HEK293 (cell line): ENCODE data around the gene PTPRCAP.
A peak's percentile ranks its signal among the peaks of the same experiment; 100 is the strongest.

Source experiments
- CTCF ChIA-PET: fragments of 350-600 bp; formaldehyde crosslinking; extraction: SDS; loops from one replicate; lab custom pipeline; 2021; ENCODE audit warnings: antibody characterized with exemption; lab: Yijun Ruan, JAX
- POLR2A ChIA-PET: fragments of 300-600 bp; formaldehyde crosslinking; extraction: SDS; loops from one replicate; lab custom pipeline; 2020; ENCODE audit warnings: antibody characterized with exemption, inconsistent platforms; lab: Yijun Ruan, JAX
- H3K27ac ChIP-seq: fragments of 200-500 bp; sonication (Bioruptor generic); 2 replicates; pipeline ENCODE4 v1.5.1; 2014; ENCODE audit warnings: low read depth, low read length, control low read depth, inconsistent platforms; ENCODE audit errors: extremely low read depth
- H3K36me3 ChIP-seq, 2 experiments: fragments of 200-500 bp in 1 of 2; sonication (Bioruptor generic) in 1 of 2; 1 replicate in 1 of 2; 2 replicates in 1 of 2; pipeline ENCODE4 v1.5.1; 2014 to 2017; ENCODE audit warnings: inconsistent platforms in 2 of 2, low read length in 2 of 2; ENCODE audit not compliant: control insufficient read depth in 2 of 2, insufficient read depth in 1 of 2
- H3K4me1 ChIP-seq: fragments of 200-500 bp; sonication (Bioruptor generic); 2 replicates; pipeline ENCODE4 v1.5.1; 2014; ENCODE audit warnings: mild to moderate bottlenecking, low read length, inconsistent platforms; ENCODE audit not compliant: control insufficient read depth, insufficient read depth
- H3K4me3 ChIP-seq: 2 replicates; pipeline ENCODE4 v1.5.1; 2011; ENCODE audit warnings: low read depth, mild to moderate bottlenecking, control low read depth, low read length, moderate library complexity
- H3K9me3 ChIP-seq: fragments of 200-500 bp; sonication (Bioruptor generic); 2 replicates; pipeline ENCODE4 v1.5.1; 2014; ENCODE audit warnings: low read depth, low read length, inconsistent platforms; ENCODE audit not compliant: control insufficient read depth, insufficient read depth
- GLI4 ChIP-seq: fragments of 450-650 bp; formaldehyde crosslinking; IDR thresholded peaks from 2 replicates; pipeline ENCODE4 v1.5.1; 2016; ENCODE audit warnings: missing biosample characterization, missing genetic modification characterization
- KLF1 ChIP-seq: fragments of 450-650 bp; formaldehyde crosslinking; IDR thresholded peaks from 2 replicates; pipeline ENCODE4 v1.5.1; 2016; ENCODE audit warnings: missing biosample characterization, missing genetic modification characterization
- KLF10 ChIP-seq: fragments of 450-650 bp; IDR thresholded peaks from 2 replicates; pipeline ENCODE4 v1.5.1; 2018; ENCODE audit warnings: missing biosample characterization, mild to moderate bottlenecking, missing genetic modification characterization
- KLF16 ChIP-seq: fragments of 450-650 bp; formaldehyde crosslinking; IDR thresholded peaks from 2 replicates; pipeline ENCODE4 v1.5.1; 2017; ENCODE audit warnings: missing biosample characterization, missing genetic modification characterization
- MZF1 ChIP-seq: fragments of 450-650 bp; formaldehyde crosslinking; IDR thresholded peaks from 2 replicates; pipeline ENCODE4 v1.5.1; 2017; ENCODE audit warnings: missing biosample characterization, missing genetic modification characterization, borderline replicate concordance
- SCRT1 ChIP-seq: fragments of 450-650 bp; formaldehyde crosslinking; IDR thresholded peaks from 2 replicates; pipeline ENCODE4 v1.5.1; 2016; ENCODE audit warnings: missing biosample characterization, missing genetic modification characterization, borderline replicate concordance
- SCRT2 ChIP-seq: fragments of 450-650 bp; formaldehyde crosslinking; IDR thresholded peaks from 2 replicates; pipeline ENCODE4 v1.5.1; 2016; ENCODE audit warnings: missing biosample characterization, missing genetic modification characterization
- SP2 ChIP-seq: fragments of 450-650 bp; formaldehyde crosslinking; IDR thresholded peaks from 2 replicates; pipeline ENCODE4 v1.5.1; 2016; ENCODE audit warnings: missing biosample characterization, missing genetic modification characterization
- ZEB2 ChIP-seq: fragments of 450-650 bp; formaldehyde crosslinking; IDR thresholded peaks from 2 replicates; pipeline ENCODE4 v1.5.1; 2016; ENCODE audit warnings: missing biosample characterization, missing genetic modification characterization
- ZNF133 ChIP-seq: fragments of 450-650 bp; formaldehyde crosslinking; IDR thresholded peaks from 2 replicates; pipeline ENCODE4 v1.5.1; 2016; ENCODE audit warnings: missing biosample characterization, missing genetic modification characterization
- ZNF169 ChIP-seq: fragments of 450-650 bp; formaldehyde crosslinking; IDR thresholded peaks from 2 replicates; pipeline ENCODE4 v1.5.1; 2016; ENCODE audit warnings: missing biosample characterization, missing genetic modification characterization
- ZNF274 ChIP-seq, 2 experiments: fragments of 200-500 bp in 1 of 2; fragments of 450-650 bp in 1 of 2; sonication (Bioruptor generic) in 1 of 2; formaldehyde crosslinking in 1 of 2; IDR thresholded peaks; 2 replicates each; pipeline versions ENCODE4 v1.5.1 to v1.6.1; 2014 to 2016; ENCODE audit warnings: borderline replicate concordance in 1 of 2, inconsistent platforms in 1 of 2, low read length in 1 of 2, missing biosample characterization in 1 of 2, missing genetic modification characterization in 1 of 2
- ZNF311 ChIP-seq: fragments of 450-650 bp; formaldehyde crosslinking; IDR thresholded peaks from 2 replicates; pipeline ENCODE4 v1.5.1; 2017; ENCODE audit warnings: missing biosample characterization, missing genetic modification characterization, borderline replicate concordance
- ZNF354C ChIP-seq: fragments of 450-650 bp; formaldehyde crosslinking; IDR thresholded peaks from 2 replicates; pipeline ENCODE4 v1.5.1; 2016; ENCODE audit warnings: missing biosample characterization, missing genetic modification characterization, low read depth, borderline replicate concordance
- ZNF391 ChIP-seq: fragments of 450-650 bp; formaldehyde crosslinking; IDR thresholded peaks from 2 replicates; pipeline ENCODE4 v1.5.1; 2016; ENCODE audit warnings: low read depth, missing biosample characterization, missing genetic modification characterization, borderline replicate concordance
- ZNF48 ChIP-seq: fragments of 450-650 bp; formaldehyde crosslinking; IDR thresholded peaks from 2 replicates; pipeline ENCODE4 v1.5.1; 2016; ENCODE audit warnings: missing biosample characterization, missing genetic modification characterization
- ZNF530 ChIP-seq: fragments of 450-650 bp; formaldehyde crosslinking; IDR thresholded peaks from 2 replicates; pipeline ENCODE4 v1.5.1; 2016; ENCODE audit warnings: low read depth, missing biosample characterization, missing genetic modification characterization
- ZNF548 ChIP-seq: fragments of 450-650 bp; formaldehyde crosslinking; IDR thresholded peaks from 2 replicates; pipeline ENCODE4 v1.5.1; 2016; ENCODE audit warnings: missing biosample characterization, missing genetic modification characterization
- ZNF660 ChIP-seq: fragments of 450-650 bp; IDR thresholded peaks from 2 replicates; pipeline ENCODE4 v1.5.1; 2018; ENCODE audit warnings: missing biosample characterization, mild to moderate bottlenecking, missing genetic modification characterization
- ZNF792 ChIP-seq: fragments of 450-650 bp; formaldehyde crosslinking; IDR thresholded peaks from 2 replicates; pipeline ENCODE4 v1.5.1; 2016; ENCODE audit warnings: missing biosample characterization, missing genetic modification characterization
- ZSCAN16 ChIP-seq: fragments of 450-650 bp; formaldehyde crosslinking; IDR thresholded peaks from 2 replicates; pipeline ENCODE4 v1.5.1; 2016; ENCODE audit warnings: missing biosample characterization, missing genetic modification characterization
- TF ChIP-seq, protein P1 (sequence below): fragments of 450-650 bp; formaldehyde crosslinking; IDR thresholded peaks from 2 replicates; pipeline ENCODE4 v1.5.1; 2016; ENCODE audit warnings: missing biosample characterization, missing genetic modification characterization

Gene PTPRCAP

DNA sequence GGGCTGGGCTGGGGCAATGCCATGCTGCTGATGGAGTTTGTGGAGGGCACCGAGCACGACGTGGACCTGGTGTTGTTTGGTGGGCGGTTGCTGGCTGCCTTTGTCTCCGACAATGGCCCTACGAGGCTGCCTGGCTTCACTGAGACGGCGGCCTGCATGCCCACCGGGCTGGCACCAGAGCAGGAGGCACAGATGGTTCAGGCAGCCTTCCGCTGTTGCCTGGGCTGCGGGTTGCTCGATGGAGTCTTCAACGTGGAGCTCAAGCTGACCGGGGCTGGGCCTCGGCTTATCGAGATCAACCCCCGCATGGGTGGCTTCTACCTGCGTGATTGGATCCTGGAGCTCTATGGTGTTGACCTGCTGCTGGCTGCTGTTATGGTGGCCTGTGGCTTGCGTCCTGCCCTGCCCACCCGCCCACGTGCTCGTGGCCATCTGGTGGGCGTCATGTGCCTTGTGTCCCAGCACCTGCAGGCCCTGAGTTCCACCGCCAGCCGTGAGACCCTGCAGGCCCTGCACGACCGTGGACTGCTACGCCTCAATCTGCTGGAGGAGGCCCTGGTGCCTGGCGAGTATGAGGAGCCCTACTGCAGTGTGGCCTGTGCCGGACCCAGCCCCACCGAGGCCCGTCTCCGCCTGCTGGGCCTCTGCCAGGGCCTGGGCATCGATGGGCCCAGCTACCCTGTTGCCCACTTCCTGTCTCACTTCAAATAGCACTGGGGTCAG, 13.4 kb downstream of the PTPRCAP start:
- Histone ChIP-seq H3K9me3 (no peaks in the 10 kb centered on the region), H3K36me3 (no peaks in the 10 kb centered on the region), H3K4me3 (no peak overlapping the region), H3K4me1 (peaks cover under 1% of the 10 kb centered on the region; the same call in 1 of the 2 replicates), H3K27ac (no peak overlapping the region)
- TF ChIP-seq ZNF391 (tag by site-specific recombination) (no peak), ZNF530 (no peak), ZNF792 (tag by site-specific recombination) (no peak), ZSCAN16 (no peak), ZNF169 (tag by site-specific recombination) (no peak), ZNF660 (tag by site-specific recombination) (no peak), ZNF311 (tag by site-specific recombination) (no peak), ZNF548 (tag by site-specific recombination) (no peak), ZNF354C (tag by site-specific recombination) (no peak), KLF10 (tag by site-specific recombination) (no peak), ZNF48 (tag by site-specific recombination) (no peak), KLF1 (tag by site-specific recombination) (no peak)
- TF ChIP-seq, protein P1, sequence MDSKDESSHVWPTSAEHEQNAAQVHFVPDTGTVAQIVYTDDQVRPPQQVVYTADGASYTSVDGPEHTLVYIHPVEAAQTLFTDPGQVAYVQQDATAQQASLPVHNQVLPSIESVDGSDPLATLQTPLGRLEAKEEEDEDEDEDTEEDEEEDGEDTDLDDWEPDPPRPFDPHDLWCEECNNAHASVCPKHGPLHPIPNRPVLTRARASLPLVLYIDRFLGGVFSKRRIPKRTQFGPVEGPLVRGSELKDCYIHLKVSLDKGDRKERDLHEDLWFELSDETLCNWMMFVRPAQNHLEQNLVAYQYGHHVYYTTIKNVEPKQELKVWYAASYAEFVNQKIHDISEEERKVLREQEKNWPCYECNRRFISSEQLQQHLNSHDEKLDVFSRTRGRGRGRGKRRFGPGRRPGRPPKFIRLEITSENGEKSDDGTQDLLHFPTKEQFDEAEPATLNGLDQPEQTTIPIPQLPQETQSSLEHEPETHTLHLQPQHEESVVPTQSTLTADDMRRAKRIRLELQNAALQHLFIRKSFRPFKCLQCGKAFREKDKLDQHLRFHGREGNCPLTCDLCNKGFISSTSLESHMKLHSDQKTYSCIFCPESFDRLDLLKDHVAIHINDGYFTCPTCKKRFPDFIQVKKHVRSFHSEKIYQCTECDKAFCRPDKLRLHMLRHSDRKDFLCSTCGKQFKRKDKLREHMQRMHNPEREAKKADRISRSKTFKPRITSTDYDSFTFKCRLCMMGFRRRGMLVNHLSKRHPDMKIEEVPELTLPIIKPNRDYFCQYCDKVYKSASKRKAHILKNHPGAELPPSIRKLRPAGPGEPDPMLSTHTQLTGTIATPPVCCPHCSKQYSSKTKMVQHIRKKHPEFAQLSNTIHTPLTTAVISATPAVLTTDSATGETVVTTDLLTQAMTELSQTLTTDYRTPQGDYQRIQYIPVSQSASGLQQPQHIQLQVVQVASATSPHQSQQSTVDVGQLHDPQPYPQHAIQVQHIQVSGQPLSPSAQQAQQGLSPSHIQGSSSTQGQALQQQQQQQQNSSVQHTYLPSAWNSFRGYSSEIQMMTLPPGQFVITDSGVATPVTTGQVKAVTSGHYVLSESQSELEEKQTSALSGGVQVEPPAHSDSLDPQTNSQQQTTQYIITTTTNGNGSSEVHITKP (tag by site-specific recombination), result no peak
- ChIA-PET POLR2A (interaction anchor here (1.2 kb wide), 1 partner anchor 45 kb away, joined by 3 read pairs; the partner anchor contains the start of gene TMEM134), CTCF (interaction anchor here (0.7 kb wide), 2 partner anchors 23 to 73 kb away, joined by 3 read pairs; no protein-coding TSS in a partner anchor)

DNA sequence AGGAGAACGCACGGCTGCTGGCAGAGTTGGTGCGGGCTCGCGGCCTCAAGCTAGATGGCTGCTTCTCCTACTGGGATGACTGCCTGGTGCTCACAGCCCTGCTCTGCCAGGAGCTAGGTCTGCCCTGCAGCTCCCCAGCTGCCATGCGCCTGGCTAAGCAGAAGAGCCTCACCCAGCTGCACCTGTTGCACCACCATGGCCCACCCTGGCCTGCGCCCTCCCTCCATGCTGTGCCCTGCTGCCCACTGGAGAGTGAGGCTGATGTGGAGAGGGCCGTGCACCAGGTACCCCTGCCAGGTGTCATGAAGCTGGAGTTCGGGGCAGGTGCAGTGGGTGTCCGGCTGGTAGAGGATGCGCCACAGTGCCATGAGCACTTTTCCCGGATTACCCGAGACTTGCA, 14.0 kb downstream of the PTPRCAP start:
- H3K9me3 ChIP-seq, result no peaks in the 10 kb centered on the region
- H3K4me3 ChIP-seq, result no peak overlapping the region
- H3K4me1 ChIP-seq, result no peaks in the 10 kb centered on the region; the same call in 1 of the 2 replicates
- ChIA-PET CTCF (interaction anchor here (0.7 kb wide), 2 partner anchors 24 to 41 kb away, joined by 3 to 5 read pairs; no protein-coding TSS in a partner anchor), POLR2A (interaction anchor here (1.0 to 1.2 kb wide), 2 partner anchors 27 to 46 kb away, joined by 3 to 5 read pairs; partner anchors contain the start of gene TMEM134)
- no peak for TF ChIP-seq ZNF274 (IDR thresholded peaks at IDR 0.05; ENCODE audit: low read length)
- TF ChIP-seq ZNF274 (tag by site-specific recombination; IDR thresholded peaks at IDR 0.05; ENCODE audit: borderline replicate concordance), result no peak
- TF ChIP-seq SCRT1 (tag by site-specific recombination), result 0 out of 2 replicates have a peak, but pooled peaks have one; percentile 49
- no peak for TF ChIP-seq ZNF660 (tag by site-specific recombination)
- peak; percentile 90 for TF ChIP-seq SCRT2
- no peaks in the 10 kb centered on the region for H3K36me3 ChIP-seq
- no peak overlapping the region for H3K27ac ChIP-seq

DNA sequence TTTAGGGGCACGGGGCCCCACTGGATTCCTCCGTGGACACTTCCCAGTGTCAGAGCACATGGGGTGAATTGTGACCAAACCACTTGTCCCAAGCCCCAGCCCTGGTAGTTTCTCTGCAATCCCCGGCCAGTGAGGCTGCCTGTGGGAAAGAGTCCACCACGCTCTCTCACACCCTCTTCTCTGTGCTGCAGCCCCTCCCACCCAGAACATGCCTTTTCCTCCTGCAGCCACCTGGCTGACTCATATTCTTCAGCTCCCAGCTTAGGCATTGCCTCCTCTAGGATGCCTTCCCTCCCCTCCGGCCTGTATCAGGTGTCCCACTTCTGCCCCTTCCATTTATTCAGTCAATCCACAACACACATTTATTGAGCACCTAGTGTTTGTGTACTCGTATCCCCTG, 14.6 kb downstream of the PTPRCAP start:
- Histone ChIP-seq H3K36me3 (no peaks in the 10 kb centered on the region), H3K4me3 (no peak overlapping the region), H3K4me1 (no peaks in the 10 kb centered on the region; the same call in 1 of the 2 replicates), H3K27ac (no peak overlapping the region), H3K9me3 (no peaks in the 10 kb centered on the region)
- ChIA-PET POLR2A (interaction anchor here (0.6 to 1.2 kb wide), 3 partner anchors 21 to 46 kb away, joined by 3 to 5 read pairs (median 4); partner anchors contain the start of genes PPP1CA and TMEM134), CTCF (interaction anchor here (0.7 kb wide), 1 partner anchor 42 kb away, joined by 5 read pairs; no protein-coding TSS in a partner anchor)
- no peak for TF ChIP-seq ZNF133 (tag by site-specific recombination)
- no peak for TF ChIP-seq GLI4 (tag by site-specific recombination)
- TF ChIP-seq ZEB2, result no peak
- TF ChIP-seq MZF1 (tag by site-specific recombination), result no peak
- TF ChIP-seq, protein P1 (tag by site-specific recombination), result peak; percentile 30; the same call in 1 of the 2 replicates
- peak; percentile 22; the same call in 1 of the 2 replicates for TF ChIP-seq SP2 (tag by site-specific recombination)
- TF ChIP-seq KLF16 (tag by site-specific recombination), result no peak
